Natural killer cell (primary cell): ENCODE results near the gene RFX3. TPM values are rescaled to one million over a fixed set of nuclear protein-coding genes. Genes with fewer than 3 reads are reported as not detected.

ENCODE experiments used
- ATAC-seq, 3 donors: fragments of 150-1000 bp in 2 of 3; fragments of 200-7000 bp in 1 of 3; cut with Tn5 transposase; 1 replicate in 1 of 3; 2 replicates in 2 of 3; pipeline ENCODE4 v1.10.0; 2021; ENCODE audit warnings: mild to moderate bottlenecking in 2 of 3, moderate library complexity in 2 of 3
- DNase-seq, 2 donors: peaks; one replicate each; pipeline versions ENCODE4 v3.0.0 to v3.0.0-alpha.2; 2013 to 2021; ENCODE audit warnings: mixed read lengths in 1 of 2
- H3K27ac ChIP-seq: one replicate; pipeline ENCODE4 v1.5.1; 2013; ENCODE audit warnings: mild to moderate bottlenecking, low read length
- H3K27me3 ChIP-seq: one replicate; pipeline ENCODE4 v1.6.1; 2013; ENCODE audit warnings: low read length; ENCODE audit not compliant: control insufficient read depth, insufficient read depth
- H3K36me3 ChIP-seq: one replicate; pipeline ENCODE4 v1.6.1; 2013; ENCODE audit warnings: low read length; ENCODE audit not compliant: control insufficient read depth, insufficient read depth
- H3K4me1 ChIP-seq: one replicate; pipeline ENCODE4 v1.6.1; 2013; ENCODE audit warnings: low read length; ENCODE audit not compliant: control insufficient read depth, insufficient read depth
- H3K4me3 ChIP-seq: one replicate; pipeline ENCODE4 v1.5.1; 2013; ENCODE audit warnings: low read length
- H3K9me3 ChIP-seq: one replicate; pipeline ENCODE4 v1.6.1; 2013; ENCODE audit warnings: low read length; ENCODE audit not compliant: control insufficient read depth, insufficient read depth
- H3K27ac Mint-ChIP-seq, 2 donors: one replicate each; pipeline ENCODE4 v1.8.0; 2022; ENCODE audit warnings: mild to moderate bottlenecking in 2 of 2, mixed read lengths in 2 of 2, moderate library complexity in 1 of 2
- H3K27me3 Mint-ChIP-seq, 2 donors: one replicate each; pipeline ENCODE4 v1.8.0; 2022; ENCODE audit warnings: low read depth in 2 of 2, mixed read lengths in 2 of 2
- H3K36me3 Mint-ChIP-seq: one replicate; pipeline ENCODE4 v1.8.0; 2022; ENCODE audit warnings: mixed read lengths
- H3K4me1 Mint-ChIP-seq, 2 donors: one replicate each; pipeline ENCODE4 v1.8.0; 2022; ENCODE audit warnings: mixed read lengths in 2 of 2
- H3K4me3 Mint-ChIP-seq: one replicate; pipeline ENCODE4 v1.8.0; 2022; ENCODE audit warnings: mild to moderate bottlenecking, moderate library complexity, mixed read lengths
- H3K9me3 Mint-ChIP-seq, 2 donors: one replicate each; pipeline ENCODE4 v1.8.0; 2022; ENCODE audit warnings: mixed read lengths in 2 of 2
- WGBS: methylation state at CpG from one replicate; pipeline ENCODE4 v1.1.7; 2013; ENCODE audit warnings: missing lambda C conversion rate; ENCODE audit not compliant: insufficient coverage; 5-methylcytosine and 5-hydroxymethylcytosine counted together
- intact Hi-C: fragments of 100-400 bp; cut with micrococcal nuclease; formaldehyde crosslinking; loops from one replicate; pipeline ENCODE4 v1.14.2; 2022
- total RNA-seq, 4 donors: library from RNA; stranded (reverse); fragments of 120-200 nt in 1 of 4; gene quantifications; one replicate each; pipeline versions ENCODE4 v1.2.3 to v1.2.4, GENCODE V29; 2013 to 2022
- TF ChIP-seq, protein P1 (sequence below): fragments of 200-600 bp; IDR thresholded peaks from one replicate; pipeline ENCODE4 v1.8.0; 2022; ENCODE audit warnings: antibody characterized with exemption

RFX3 gene
- total RNA-seq, 3 donors from 2014 or later (not counting 1 experiment from before 2014, with no cell fraction given), result 24.0 to 30.6 (median 30.0) TPM

DNA sequence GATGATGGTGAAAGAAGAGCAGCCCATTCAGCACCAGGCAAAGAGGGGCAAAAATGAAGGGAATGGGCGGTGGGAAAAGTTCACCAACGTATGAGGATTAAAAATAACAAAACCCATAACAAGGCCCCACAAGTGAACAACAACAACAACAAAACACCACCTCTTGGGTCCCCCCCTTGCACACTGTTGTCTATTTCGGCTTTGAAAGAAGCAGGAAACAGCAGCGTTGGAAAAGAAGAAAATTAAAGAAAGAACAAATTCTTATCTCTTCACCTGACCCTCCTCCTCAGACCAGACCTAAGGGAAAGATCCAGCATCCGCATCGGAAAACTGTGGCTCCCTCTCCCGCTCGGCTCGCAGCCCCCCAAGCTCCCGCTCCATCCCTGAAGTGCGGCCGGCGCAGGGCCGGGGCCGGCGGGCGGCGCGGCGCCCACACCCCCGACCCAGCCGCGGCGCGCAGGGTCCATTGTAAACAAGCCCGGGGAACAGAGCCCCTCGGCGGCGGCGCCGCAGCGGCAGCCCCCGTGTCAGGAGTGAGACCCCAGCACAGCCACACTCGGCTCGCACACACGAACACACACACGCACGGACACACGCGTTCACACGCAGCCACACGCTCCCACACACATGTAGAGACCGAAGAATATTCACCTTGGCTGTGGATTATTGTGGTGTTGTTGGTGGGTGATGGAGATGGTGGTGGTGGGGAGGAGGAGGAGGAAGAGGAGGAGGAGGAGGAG lies 535 bp downstream of the RFX3 start:
- ATAC-seq, result no peak
- peak overlapping the region; percentile 98 for H3K27ac ChIP-seq
- H3K36me3 ChIP-seq, result no peaks in the 10 kb centered on the region
- DNase-seq, result peak in 1 of 2 donors; percentile 57
- Mint-ChIP-seq H3K4me1 (peaks cover 56 to 58% of the 10 kb centered on the region in 2 donors), H3K27me3 (no peaks in the 10 kb centered on the region), H3K4me3 (peak overlapping the region; percentile 92), H3K9me3 (peaks cover 0 to 4% of the 10 kb centered on the region in 2 donors), H3K36me3 (no peaks in the 10 kb centered on the region), H3K27ac (peak overlapping the region; percentile 89 to 94)
- TF ChIP-seq, protein P1, sequence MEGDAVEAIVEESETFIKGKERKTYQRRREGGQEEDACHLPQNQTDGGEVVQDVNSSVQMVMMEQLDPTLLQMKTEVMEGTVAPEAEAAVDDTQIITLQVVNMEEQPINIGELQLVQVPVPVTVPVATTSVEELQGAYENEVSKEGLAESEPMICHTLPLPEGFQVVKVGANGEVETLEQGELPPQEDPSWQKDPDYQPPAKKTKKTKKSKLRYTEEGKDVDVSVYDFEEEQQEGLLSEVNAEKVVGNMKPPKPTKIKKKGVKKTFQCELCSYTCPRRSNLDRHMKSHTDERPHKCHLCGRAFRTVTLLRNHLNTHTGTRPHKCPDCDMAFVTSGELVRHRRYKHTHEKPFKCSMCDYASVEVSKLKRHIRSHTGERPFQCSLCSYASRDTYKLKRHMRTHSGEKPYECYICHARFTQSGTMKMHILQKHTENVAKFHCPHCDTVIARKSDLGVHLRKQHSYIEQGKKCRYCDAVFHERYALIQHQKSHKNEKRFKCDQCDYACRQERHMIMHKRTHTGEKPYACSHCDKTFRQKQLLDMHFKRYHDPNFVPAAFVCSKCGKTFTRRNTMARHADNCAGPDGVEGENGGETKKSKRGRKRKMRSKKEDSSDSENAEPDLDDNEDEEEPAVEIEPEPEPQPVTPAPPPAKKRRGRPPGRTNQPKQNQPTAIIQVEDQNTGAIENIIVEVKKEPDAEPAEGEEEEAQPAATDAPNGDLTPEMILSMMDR, result no peak
- H3K27me3 ChIP-seq, result no peaks in the 10 kb centered on the region
- H3K4me3 ChIP-seq, result peak overlapping the region; percentile 88
- intact Hi-C loops, result loop anchor here (1.0 to 10.0 kb wide), 5 partner anchors 48 to 1508 kb away; partner anchors contain the start of genes AK3, CDC37L1, PUM3 and SMARCA2
- H3K9me3 ChIP-seq, result no peaks in the 10 kb centered on the region
- H3K4me1 ChIP-seq, result peaks cover 16% of the 10 kb centered on the region
- WGBS, result 0% methylated on average over 37 of the region's 43 CpGs

DNA sequence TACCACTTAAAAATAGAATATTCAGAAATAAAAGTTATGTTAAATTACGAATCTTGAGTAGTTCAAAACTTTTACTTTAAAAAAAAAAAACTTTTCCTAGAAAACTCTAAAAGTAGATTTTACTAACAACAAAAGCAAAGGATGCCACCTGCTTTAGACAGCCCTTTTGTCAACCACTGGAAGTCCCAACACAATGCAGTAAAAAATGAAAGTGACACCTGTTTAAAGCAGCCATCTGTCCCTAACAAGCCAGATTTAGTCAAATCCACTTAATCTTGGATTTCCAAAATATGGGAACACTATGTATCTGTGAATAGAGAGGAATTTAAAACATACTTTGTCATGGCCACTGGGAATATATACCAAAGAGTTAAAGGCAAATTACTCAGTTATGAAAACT lies 3.8 kb downstream of the RFX3 start:
- H3K36me3 ChIP-seq, result no peaks in the 10 kb centered on the region
- no CpG with 5 or more reads among the region's 1 CpG for WGBS
- Mint-ChIP-seq H3K4me1 (peaks cover 30 to 43% of the 10 kb centered on the region in 2 donors), H3K27me3 (no peaks in the 10 kb centered on the region), H3K9me3 (peaks cover 0 to 4% of the 10 kb centered on the region in 2 donors), H3K27ac (peak overlapping the region in 1 of 2 donors; percentile 94), H3K4me3 (no peak overlapping the region), H3K36me3 (no peaks in the 10 kb centered on the region)
- H3K27me3 ChIP-seq, result no peaks in the 10 kb centered on the region
- no peaks in the 10 kb centered on the region for H3K9me3 ChIP-seq
- ATAC-seq, result no peak
- intact Hi-C loops, result loop anchor here (10.0 kb wide), 2 partner anchors 1153 to 1223 kb away; partner anchors contain the start of genes AK3 and CDC37L1
- no peak overlapping the region for H3K4me3 ChIP-seq
- peak in 1 of 2 donors; percentile 35 for DNase-seq
- peaks cover 2% of the 10 kb centered on the region for H3K4me1 ChIP-seq
- TF ChIP-seq, protein P1, result no peak
- H3K27ac ChIP-seq, result no peak overlapping the region

DNA sequence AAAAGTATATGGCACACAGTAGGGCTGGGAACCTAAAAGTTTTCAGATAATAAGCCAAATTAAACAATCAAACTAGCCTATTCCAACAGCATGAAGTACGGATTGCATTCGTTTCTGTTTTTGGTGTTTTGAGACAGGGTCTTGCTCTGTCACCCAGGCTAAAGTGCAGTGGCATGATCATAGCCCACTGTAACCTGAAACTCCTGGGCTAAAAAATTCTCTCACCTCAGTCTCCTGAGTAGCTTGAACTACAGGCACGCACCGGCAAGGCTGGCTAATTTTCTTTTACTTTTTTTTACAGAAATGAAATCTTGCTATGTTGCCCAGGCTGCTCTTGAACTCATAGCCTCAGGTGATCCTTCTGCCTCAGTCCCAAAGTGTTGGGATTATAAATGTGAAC lies 5.2 kb downstream of the RFX3 start:
- Mint-ChIP-seq H3K27ac (no peak overlapping the region), H3K36me3 (no peaks in the 10 kb centered on the region), H3K9me3 (peaks cover 0 to 1% of the 10 kb centered on the region in 2 donors), H3K4me3 (no peak overlapping the region), H3K27me3 (no peaks in the 10 kb centered on the region), H3K4me1 (peaks cover 27 to 33% of the 10 kb centered on the region in 2 donors)
- no peak overlapping the region for H3K27ac ChIP-seq
- DNase-seq (no peak), ATAC-seq (no peak)
- intact Hi-C loops, result loop anchor here (10.0 kb wide), 2 partner anchors 1154 to 1224 kb away; partner anchors contain the start of genes AK3 and CDC37L1
- no peaks in the 10 kb centered on the region for H3K27me3 ChIP-seq
- H3K4me3 ChIP-seq, result no peak overlapping the region
- no peaks in the 10 kb centered on the region for H3K36me3 ChIP-seq
- TF ChIP-seq, protein P1, result no peak
- H3K4me1 ChIP-seq, result no peaks in the 10 kb centered on the region
- no peaks in the 10 kb centered on the region for H3K9me3 ChIP-seq
- WGBS, result 96% methylated on average over 4 of the region's 4 CpGs
